Vagina (tissue), 2 donors: ENCODE results near the gene DLG2. TPM values are rescaled to one million over a fixed set of nuclear protein-coding genes. Genes with fewer than 3 reads are reported as not detected.

Experiments used
- DNase-seq, 2 donors: peaks; one replicate each; pipeline ENCODE4 v3.0.0-alpha.2; 2017; ENCODE audit errors: extremely low spot score in 2 of 2
- H3K27ac ChIP-seq: fragments of 200-600 bp; sonication (generic); one replicate; pipeline ENCODE4 v1.5.1; 2019
- H3K27me3 ChIP-seq: fragments of 200-600 bp; sonication (generic); one replicate; pipeline ENCODE4 v1.5.1; 2019
- H3K36me3 ChIP-seq, 2 donors: fragments of 200-600 bp; sonication (generic); one replicate each; pipeline ENCODE4 v1.5.1; 2017 to 2019
- H3K4me1 ChIP-seq: fragments of 200-600 bp; sonication (generic); one replicate; pipeline ENCODE4 v1.5.1; 2019
- H3K4me3 ChIP-seq, 2 donors: fragments of 200-600 bp; sonication (generic); 1 replicate in 1 of 2; 2 replicates in 1 of 2; pipeline ENCODE4 v1.5.1; 2016 to 2019
- H3K9me3 ChIP-seq: fragments of 200-600 bp; sonication (generic); one replicate; pipeline ENCODE4 v1.5.1; 2019
- CTCF ChIP-seq, 3 experiments: fragments of 450-650 bp in 2 of 3; fragments of 200-600 bp in 1 of 3; sonication (generic) in 1 of 3; IDR thresholded peaks; one replicate each; pipeline ENCODE4 v1.5.1; 2017 to 2019; ENCODE audit warnings: antibody characterized with exemption in 3 of 3, mild to moderate bottlenecking in 2 of 3, moderate library complexity in 2 of 3
- POLR2A ChIP-seq, 2 donors: fragments of 450-650 bp; IDR thresholded peaks; one replicate each; pipeline ENCODE4 v1.6.1; 2017; ENCODE audit warnings: antibody characterized with exemption in 2 of 2, mild to moderate bottlenecking in 2 of 2, moderate library complexity in 2 of 2
- POLR2AphosphoS5 ChIP-seq, 2 donors: sonication (generic); formaldehyde crosslinking; IDR thresholded peaks; one replicate each; pipeline ENCODE4 v1.9.0; 2017; ENCODE audit warnings: antibody characterized with exemption in 2 of 2, mild to moderate bottlenecking in 2 of 2, low read depth in 1 of 2; ENCODE audit not compliant: insufficient read depth in 1 of 2
- intact Hi-C: fragments of 100-400 bp; cut with DNase I; formaldehyde crosslinking; loops from one replicate; pipeline ENCODE4 v1.15.1; 2023
- total RNA-seq: library from RNA; depleted of rRNA; stranded (reverse); fragments of >200 nt; gene quantifications from one replicate; pipeline ENCODE4 v1.2.3, GENCODE V29; 2016

The DLG2 gene
- total RNA-seq, 1 donor from 2014 or later = 10.1 TPM

DNA sequence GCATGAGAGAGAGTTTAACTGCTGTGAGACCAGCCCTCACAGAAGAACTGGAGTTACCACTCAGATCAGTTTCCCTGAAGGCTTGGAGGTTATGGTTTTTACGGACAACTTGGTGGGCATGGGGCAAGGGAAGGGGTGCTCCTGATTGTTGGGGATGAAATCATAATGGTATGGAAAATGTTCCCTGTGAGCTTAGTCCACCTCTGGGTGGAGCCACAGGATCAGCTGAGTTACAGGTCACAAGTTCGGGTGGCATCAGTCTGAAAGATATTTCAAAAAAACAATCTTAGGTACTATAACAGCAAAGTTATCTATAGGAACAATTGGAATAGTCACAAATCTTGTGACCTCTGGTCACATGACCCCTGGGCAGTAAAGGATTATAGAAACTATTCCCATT, 162.9 kb downstream of the DLG2 start:
- Histone ChIP-seq H3K36me3 (no peaks in the 10 kb centered on the region), H3K4me3 (no peak overlapping the region), H3K9me3 (no peaks in the 10 kb centered on the region), H3K4me1 (no peaks in the 10 kb centered on the region), H3K27me3 (no peaks in the 10 kb centered on the region), H3K27ac (no peak overlapping the region)
- intact Hi-C loops = no loop called here
- TF ChIP-seq POLR2A (IDR thresholded peaks at IDR 0.05) (no peak), POLR2AphosphoS5 (IDR thresholded peaks at IDR 0.05; ENCODE audit: insufficient read depth in 1 of 2, low read depth in 1 of 2) (no peak), CTCF (IDR thresholded peaks at IDR 0.05) (no peak)
- no peak for DNase-seq

DNA sequence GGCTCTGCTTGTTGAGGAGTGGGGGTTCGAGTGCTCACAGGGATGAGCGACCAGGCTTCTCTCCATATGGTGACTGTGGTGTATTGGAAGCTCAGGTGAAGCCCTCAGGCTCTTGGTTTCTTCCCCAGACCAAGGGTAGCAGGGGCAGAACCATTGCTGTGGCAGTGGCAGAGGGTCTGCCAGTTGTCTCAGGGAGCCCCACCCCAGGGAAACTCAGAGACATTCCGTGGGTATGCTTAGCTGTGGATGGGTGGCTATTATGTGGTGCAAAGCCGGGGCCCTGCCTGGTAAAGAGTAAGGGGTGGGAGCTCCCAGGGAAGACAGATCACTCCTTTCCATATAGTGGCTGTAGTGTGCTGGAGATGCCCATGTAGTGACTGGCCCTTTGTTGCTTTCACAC, 167.8 kb downstream of the DLG2 start:
- Histone ChIP-seq H3K4me3 (no peak overlapping the region), H3K27ac (no peak overlapping the region), H3K36me3 (no peaks in the 10 kb centered on the region), H3K27me3 (no peaks in the 10 kb centered on the region), H3K4me1 (no peaks in the 10 kb centered on the region), H3K9me3 (peaks cover 5% of the 10 kb centered on the region)
- intact Hi-C loops = no loop called here
- no peak for TF ChIP-seq POLR2A (IDR thresholded peaks at IDR 0.05)
- no peak for DNase-seq

GRCh38 chr11:85444479-85444878, 182.7 kb downstream of the DLG2 start:
- H3K27ac ChIP-seq = no peak overlapping the region

GRCh38 chr11:85440273-85440672, 186.9 kb downstream of the DLG2 start:
- Histone ChIP-seq H3K9me3 (no peaks in the 10 kb centered on the region), H3K4me1 (no peaks in the 10 kb centered on the region), H3K36me3 (no peaks in the 10 kb centered on the region), H3K27ac (no peak overlapping the region), H3K4me3 (no peak overlapping the region), H3K27me3 (no peaks in the 10 kb centered on the region)
- DNase-seq = no peak
- TF ChIP-seq CTCF (IDR thresholded peaks at IDR 0.05) (no peak), POLR2AphosphoS5 (IDR thresholded peaks at IDR 0.05; ENCODE audit: insufficient read depth in 1 of 2, low read depth in 1 of 2) (no peak), POLR2A (IDR thresholded peaks at IDR 0.05) (no peak)
- intact Hi-C loops = no loop called here

More at GRCh38 chr11:85444479-85444878, 182.7 kb downstream of the DLG2 start:
- DNase-seq = no peak
- Histone ChIP-seq H3K36me3 (no peaks in the 10 kb centered on the region), H3K4me3 (no peak overlapping the region), H3K9me3 (no peaks in the 10 kb centered on the region), H3K27me3 (no peaks in the 10 kb centered on the region), H3K4me1 (no peaks in the 10 kb centered on the region)
- TF ChIP-seq POLR2AphosphoS5 (IDR thresholded peaks at IDR 0.05; ENCODE audit: insufficient read depth in 1 of 2, low read depth in 1 of 2) (no peak), CTCF (IDR thresholded peaks at IDR 0.05) (no peak), POLR2A (IDR thresholded peaks at IDR 0.05) (no peak)
- intact Hi-C loops = no loop called here

- intact Hi-C loops = no loop called here
- Histone ChIP-seq H3K4me3 (no peak overlapping the region), H3K9me3 (peaks cover 8% of the 10 kb centered on the region), H3K36me3 (no peaks in the 10 kb centered on the region), H3K27me3 (no peaks in the 10 kb centered on the region), H3K27ac (no peak overlapping the region), H3K4me1 (no peaks in the 10 kb centered on the region)
- no peak for TF ChIP-seq POLR2A (IDR thresholded peaks at IDR 0.05)
- TF ChIP-seq POLR2AphosphoS5 (IDR thresholded peaks at IDR 0.05; ENCODE audit: insufficient read depth in 1 of 2, low read depth in 1 of 2) = no peak
- TF ChIP-seq CTCF (IDR thresholded peaks at IDR 0.05) = no peak
- no peak for DNase-seq
Observed at GRCh38 chr11:85438328-85438727, 188.8 kb downstream of the DLG2 start.

DNA sequence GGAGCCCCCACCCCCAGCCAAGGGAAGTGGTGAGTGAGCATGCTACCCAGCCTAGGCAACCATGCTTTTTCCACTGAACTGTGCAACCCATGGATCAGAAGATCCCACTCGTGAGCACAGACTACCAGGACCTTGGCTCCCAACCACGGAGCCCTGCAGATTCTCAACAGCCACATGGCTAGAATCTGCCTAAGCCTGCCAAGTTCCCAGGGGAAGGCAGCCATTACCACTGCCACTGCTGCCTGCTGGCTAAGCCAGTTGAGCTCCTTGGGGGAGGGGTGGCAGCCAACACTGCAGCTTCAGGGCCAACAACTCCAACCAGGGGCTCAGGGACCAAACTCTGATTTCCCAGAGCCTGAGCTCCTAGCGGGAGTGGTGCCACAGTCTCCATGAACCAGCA, 195.8 kb downstream of the DLG2 start:
- intact Hi-C loops = no loop called here
- Histone ChIP-seq H3K9me3 (peaks cover 8% of the 10 kb centered on the region), H3K4me3 (no peak overlapping the region), H3K36me3 (no peaks in the 10 kb centered on the region), H3K27ac (no peak overlapping the region), H3K27me3 (no peaks in the 10 kb centered on the region), H3K4me1 (no peaks in the 10 kb centered on the region)
- TF ChIP-seq POLR2A (IDR thresholded peaks at IDR 0.05) (no peak), POLR2AphosphoS5 (IDR thresholded peaks at IDR 0.05; ENCODE audit: insufficient read depth in 1 of 2, low read depth in 1 of 2) (no peak), CTCF (IDR thresholded peaks at IDR 0.05) (no peak)
- no peak for DNase-seq
